HUES6 (cell line): ENCODE measurements around the gene CCNYL1.
"Not testable (repeated sequence)": the region's sequence is repeated elsewhere in the genome, so short reads cannot be mapped to it uniquely, and the experiment has no call there.

Experiments
- H3K27ac ChIP-seq: 2 replicates; pipeline ENCODE4 v1.7.0; 2013; ENCODE audit warnings: low read depth, mild to moderate bottlenecking, low read length, inconsistent platforms
- H3K27me3 ChIP-seq: 2 replicates; pipeline ENCODE4 v1.6.1; 2013; ENCODE audit warnings: low read length; ENCODE audit not compliant: control insufficient read depth, insufficient read depth
- H3K36me3 ChIP-seq: 2 replicates; pipeline ENCODE4 v1.6.1; 2013; ENCODE audit warnings: low read length; ENCODE audit not compliant: control insufficient read depth, insufficient read depth
- H3K4me1 ChIP-seq: 2 replicates; pipeline ENCODE4 v1.6.1; 2013; ENCODE audit warnings: low read length; ENCODE audit not compliant: control insufficient read depth, insufficient read depth
- H3K4me3 ChIP-seq: 2 replicates; pipeline ENCODE4 v1.5.1; 2013; ENCODE audit warnings: low read depth, low read length
- H3K9ac ChIP-seq: one replicate; pipeline ENCODE4 v1.6.1; 2013; ENCODE audit warnings: mild to moderate bottlenecking, low read length
- H3K9me3 ChIP-seq: 2 replicates; pipeline ENCODE4 v1.6.1; 2013; ENCODE audit warnings: low read depth, low read length; ENCODE audit not compliant: control insufficient read depth, insufficient read depth

Gene CCNYL1

DNA sequence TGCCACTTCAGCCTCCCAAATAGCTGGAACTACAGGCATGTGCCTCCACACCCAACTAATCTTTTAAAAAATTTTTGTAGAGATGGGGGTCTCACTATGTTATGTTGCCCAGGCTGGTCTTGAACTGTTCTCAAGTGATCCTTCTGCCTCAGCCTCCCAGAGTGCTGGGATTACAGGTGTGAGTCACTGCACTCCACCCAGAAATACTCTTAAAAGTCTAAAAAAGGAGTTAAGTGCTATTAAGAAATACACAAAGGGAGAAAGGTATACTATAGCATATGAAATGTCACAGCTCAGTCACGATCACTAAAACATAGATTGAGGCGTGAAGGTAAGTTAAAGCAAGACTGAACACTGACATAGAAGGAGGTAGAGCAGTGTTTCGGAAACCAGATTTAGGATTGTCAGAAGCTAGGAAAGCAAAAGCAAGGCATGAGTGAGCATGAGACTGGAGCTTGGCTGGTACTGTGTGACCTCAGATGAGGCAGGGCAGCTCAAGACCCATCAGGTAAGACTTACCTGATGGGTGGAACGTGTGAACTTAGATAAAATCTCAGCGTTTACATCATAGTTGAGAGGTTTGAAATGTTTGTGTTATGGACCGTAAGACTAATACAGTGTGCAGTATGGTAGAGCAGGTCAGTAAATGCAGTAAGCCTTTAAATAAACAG is 9.2 kb downstream of the CCNYL1 start:
- H3K36me3 ChIP-seq, result peaks cover 4% of the 10 kb centered on the region; the same call in 1 of the 2 replicates
- no peak overlapping the region for H3K4me3 ChIP-seq
- H3K27ac ChIP-seq, result no peak overlapping the region
- H3K27me3 ChIP-seq, result no peaks in the 10 kb centered on the region
- H3K4me1 ChIP-seq, result peaks cover 8% of the 10 kb centered on the region; the same call in 1 of the 2 replicates
- H3K9ac ChIP-seq, result no peak overlapping the region
- no peaks in the 10 kb centered on the region for H3K9me3 ChIP-seq

DNA sequence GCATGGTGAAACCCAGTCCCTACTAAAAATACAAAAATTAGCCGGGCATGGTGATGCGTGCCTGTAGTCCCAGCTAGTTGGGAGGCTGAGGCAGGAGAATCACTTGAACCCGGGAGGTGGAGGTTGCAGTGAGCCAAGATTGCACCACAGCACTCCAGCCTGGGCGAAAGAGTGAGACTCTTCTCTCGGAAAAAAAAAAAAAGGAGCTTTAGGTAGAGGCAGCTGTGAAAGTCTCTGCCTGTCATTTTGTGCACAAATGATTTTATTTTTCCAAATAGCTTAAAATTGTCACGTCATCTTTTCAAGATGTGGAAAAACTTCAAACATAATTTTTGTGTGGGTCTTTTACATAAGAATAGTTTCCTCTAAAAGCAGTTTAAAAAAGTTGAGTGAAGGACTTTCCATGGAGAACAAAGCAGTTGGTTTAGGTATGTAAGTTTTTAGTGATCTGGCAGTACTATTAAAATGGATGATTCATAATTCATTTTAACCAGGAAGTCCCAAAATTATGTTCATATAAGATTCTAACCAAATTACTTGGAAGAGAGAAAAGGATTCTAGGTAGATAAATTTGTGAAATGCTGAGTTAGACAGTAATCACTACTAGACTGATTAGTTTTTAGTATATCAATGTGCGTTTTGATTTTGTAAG is 11.5 kb downstream of the CCNYL1 start:
- H3K27ac ChIP-seq, result no peak overlapping the region
- no peak overlapping the region for H3K9ac ChIP-seq
- H3K9me3 ChIP-seq, result no peaks in the 10 kb centered on the region
- peaks cover 4% of the 10 kb centered on the region; the same call in 1 of the 2 replicates for H3K36me3 ChIP-seq
- H3K4me1 ChIP-seq, result peaks cover 8% of the 10 kb centered on the region; the same call in 1 of the 2 replicates
- no peaks in the 10 kb centered on the region for H3K27me3 ChIP-seq
- H3K4me3 ChIP-seq, result no peak overlapping the region

DNA sequence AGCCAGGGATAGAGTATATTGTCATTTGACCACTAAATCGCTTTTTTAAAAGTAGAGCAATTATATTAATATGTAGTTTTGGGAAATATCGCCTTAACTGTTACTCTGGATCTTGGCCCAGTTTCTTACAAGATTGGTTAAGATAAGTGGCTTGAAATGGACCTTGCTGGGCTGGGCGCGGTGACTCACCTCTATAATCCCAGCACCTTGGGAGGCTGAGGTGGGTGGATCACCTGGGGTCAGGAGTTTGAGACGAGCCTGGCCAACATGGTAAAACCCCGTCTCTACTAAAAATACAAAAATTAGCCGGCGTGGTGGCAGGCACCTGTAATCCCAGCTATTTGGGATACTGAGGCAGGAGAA is 12.0 kb downstream of the CCNYL1 start:
- not testable (repeated sequence) for H3K27ac ChIP-seq, H3K4me1 ChIP-seq, H3K27me3 ChIP-seq, H3K4me3 ChIP-seq, H3K36me3 ChIP-seq, H3K9me3 ChIP-seq, H3K9ac ChIP-seq

DNA sequence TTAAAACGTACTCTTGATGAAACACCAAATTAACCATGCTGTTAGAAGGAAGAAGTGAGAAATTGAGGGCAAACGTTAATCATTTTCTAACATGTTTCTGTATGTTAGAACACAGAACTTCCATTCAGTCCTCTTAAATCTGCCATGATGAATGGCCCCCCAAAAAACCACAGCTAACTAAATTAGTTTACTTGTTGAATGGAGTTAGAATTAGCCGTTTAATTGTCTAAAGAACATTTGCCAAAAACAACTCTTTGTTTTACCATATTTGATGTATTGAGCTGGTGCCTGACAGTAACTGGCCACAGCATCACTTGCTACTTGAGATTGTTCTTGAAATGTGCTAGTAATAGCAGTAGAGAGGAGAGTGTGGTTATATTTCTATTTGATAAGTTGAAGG is 12.7 kb downstream of the CCNYL1 start:
- Histone ChIP-seq H3K4me1 (peaks cover 8% of the 10 kb centered on the region; the same call in 1 of the 2 replicates), H3K9me3 (no peaks in the 10 kb centered on the region), H3K4me3 (no peak overlapping the region), H3K9ac (no peak overlapping the region), H3K36me3 (peaks cover 4% of the 10 kb centered on the region; the same call in 1 of the 2 replicates), H3K27ac (no peak overlapping the region), H3K27me3 (no peaks in the 10 kb centered on the region)

DNA sequence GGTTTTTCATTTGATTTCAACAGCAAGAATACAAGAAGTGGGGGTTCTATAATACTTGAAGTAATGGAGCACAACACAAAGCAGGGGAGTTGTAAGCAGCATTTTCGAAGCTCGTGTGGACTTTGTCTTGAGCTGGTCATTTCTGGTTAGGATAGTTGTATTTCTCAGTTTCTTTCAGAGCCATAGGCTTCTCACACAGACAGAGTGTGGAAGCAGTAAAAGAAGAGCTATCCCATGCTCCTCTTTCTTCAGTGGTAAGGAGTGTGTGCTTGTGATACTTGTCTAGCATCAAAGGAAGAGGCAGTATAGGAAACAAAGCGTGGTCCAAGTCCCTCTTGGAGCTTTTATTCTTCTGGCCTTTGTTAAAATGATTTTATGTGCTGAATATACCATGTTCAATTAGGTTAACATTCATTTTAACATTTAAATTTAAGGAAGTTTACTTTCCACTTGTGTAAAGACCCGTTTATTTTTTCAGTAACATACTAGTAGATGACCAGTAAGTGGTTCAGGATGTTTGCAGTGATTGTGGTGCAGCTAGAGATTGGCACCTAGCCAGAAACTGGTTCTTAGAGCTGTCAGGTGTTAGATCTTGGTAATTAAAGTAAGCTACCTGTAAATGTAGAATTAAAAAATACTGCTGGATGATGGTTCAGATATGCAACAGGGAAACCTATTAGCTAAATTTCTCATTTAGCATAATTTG is 14.6 kb downstream of the CCNYL1 start:
- H3K9me3 ChIP-seq, result no peaks in the 10 kb centered on the region
- H3K27me3 ChIP-seq, result no peaks in the 10 kb centered on the region
- no peak overlapping the region for H3K4me3 ChIP-seq
- H3K36me3 ChIP-seq, result peaks cover 9% of the 10 kb centered on the region
- no peak overlapping the region for H3K27ac ChIP-seq
- H3K9ac ChIP-seq, result no peak overlapping the region
- H3K4me1 ChIP-seq, result peaks cover 11% of the 10 kb centered on the region; the same call in 1 of the 2 replicates

DNA sequence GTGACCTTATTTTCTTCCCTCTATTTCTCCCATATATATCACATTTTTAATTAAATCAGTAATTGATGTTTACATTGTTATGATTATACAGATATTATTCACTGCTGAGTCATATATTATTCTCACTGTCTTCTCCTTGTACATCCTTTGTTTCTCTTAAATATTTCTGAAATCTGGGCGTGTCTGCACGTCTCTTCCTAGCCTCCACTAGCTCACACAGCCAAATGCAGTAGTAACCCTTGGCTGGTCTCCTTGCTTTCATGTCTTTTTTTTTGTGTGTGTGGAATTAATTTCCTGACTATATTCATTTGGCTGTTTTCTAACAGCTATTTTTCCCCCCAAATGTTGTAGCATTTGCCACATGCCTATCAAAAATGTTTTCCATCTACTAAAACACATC is 15.8 kb downstream of the CCNYL1 start:
- no peak overlapping the region for H3K27ac ChIP-seq
- peaks cover 9% of the 10 kb centered on the region for H3K36me3 ChIP-seq
- H3K4me3 ChIP-seq, result no peak overlapping the region
- H3K27me3 ChIP-seq, result no peaks in the 10 kb centered on the region
- H3K9ac ChIP-seq, result no peak overlapping the region
- no peaks in the 10 kb centered on the region for H3K9me3 ChIP-seq
- H3K4me1 ChIP-seq, result peaks cover 8% of the 10 kb centered on the region; the same call in 1 of the 2 replicates

DNA sequence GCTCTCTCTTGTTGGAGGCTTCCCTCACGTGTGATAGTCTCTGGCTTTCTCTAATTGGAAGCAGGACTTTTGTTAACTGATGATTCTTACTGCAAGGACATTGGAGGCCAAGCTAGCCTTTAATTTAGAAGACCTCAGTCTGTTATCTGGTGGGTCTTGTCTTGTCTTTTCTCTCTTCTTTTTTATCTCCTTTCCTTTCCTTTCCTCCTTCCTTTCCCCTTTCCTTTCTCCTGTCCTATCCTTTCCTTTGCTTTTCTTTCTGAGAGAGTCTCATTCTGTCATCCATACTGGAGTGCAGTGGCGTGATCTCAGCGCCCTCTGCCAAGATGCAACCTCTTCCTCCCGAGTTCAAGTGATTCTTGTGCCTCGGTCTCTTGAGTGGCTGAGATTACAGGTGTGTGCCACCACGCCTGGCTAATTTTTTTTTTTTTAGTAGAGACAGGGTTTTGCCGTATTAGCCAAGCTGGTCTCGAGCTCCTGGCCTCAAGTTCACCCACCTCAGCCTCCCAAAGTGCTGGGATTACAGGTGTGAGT is 18.1 kb downstream of the CCNYL1 start:
- Histone ChIP-seq H3K27me3 (no peaks in the 10 kb centered on the region), H3K36me3 (peaks cover 28% of the 10 kb centered on the region), H3K27ac (no peak overlapping the region), H3K9me3 (no peaks in the 10 kb centered on the region), H3K9ac (no peak overlapping the region), H3K4me1 (peaks cover 3% of the 10 kb centered on the region; the same call in 1 of the 2 replicates), H3K4me3 (no peak overlapping the region)

DNA sequence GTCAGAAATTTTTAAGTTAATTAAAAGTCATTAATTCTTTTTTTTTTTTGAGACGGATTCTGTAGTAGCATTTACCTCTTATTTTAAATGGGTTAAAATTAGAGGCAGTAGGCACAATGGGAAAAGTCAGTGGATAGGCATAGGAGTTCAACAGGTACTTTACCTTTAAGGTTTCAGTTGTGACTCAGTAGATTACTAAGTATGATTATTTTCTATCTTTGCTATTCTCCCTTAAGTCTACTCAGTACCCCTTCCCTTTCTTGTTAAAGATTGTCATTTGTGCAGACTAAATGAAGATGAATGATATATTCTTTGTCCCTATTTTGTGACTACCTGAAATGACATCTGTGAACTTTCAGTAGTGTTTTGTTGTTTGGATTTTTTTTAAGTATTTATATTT is 19.7 kb downstream of the CCNYL1 start:
- Histone ChIP-seq H3K36me3 (peaks cover 36% of the 10 kb centered on the region), H3K4me3 (no peak overlapping the region), H3K9me3 (no peaks in the 10 kb centered on the region), H3K27me3 (no peaks in the 10 kb centered on the region), H3K27ac (no peak overlapping the region), H3K9ac (no peak overlapping the region), H3K4me1 (peaks cover 3% of the 10 kb centered on the region; the same call in 1 of the 2 replicates)

DNA sequence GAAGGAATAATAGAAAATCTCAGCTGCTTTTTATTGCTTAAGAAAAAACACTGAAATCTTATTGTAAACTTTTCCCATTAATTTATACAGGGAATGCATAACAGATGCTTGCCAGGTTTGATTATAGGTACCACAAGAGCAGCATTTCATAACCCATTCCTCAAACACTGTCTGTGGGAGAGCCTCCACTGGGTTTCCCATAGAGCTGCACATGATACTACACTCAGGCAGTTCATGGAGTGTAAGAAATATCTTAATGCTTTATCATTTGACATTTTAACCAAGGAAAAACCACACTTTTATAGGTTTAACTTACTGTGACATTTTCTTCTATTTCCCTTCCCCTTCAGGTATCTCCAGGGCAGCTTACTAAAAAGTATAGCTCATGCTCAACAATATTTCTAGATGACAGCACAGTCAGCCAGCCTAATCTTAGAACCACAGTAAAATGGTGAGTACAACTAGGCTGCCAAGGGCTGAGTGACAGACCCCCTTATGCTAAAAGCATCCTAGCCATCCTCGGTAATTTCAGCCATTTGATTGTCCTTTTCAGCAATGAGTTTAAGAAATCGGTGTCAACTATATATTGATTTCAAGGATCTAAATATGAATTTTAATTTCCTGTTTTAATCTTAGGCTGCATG is 22.3 kb downstream of the CCNYL1 start:
- H3K9ac ChIP-seq, result no peak overlapping the region
- no peak overlapping the region for H3K4me3 ChIP-seq
- peaks cover 3% of the 10 kb centered on the region; the same call in 1 of the 2 replicates for H3K4me1 ChIP-seq
- H3K27me3 ChIP-seq, result no peaks in the 10 kb centered on the region
- no peak overlapping the region for H3K27ac ChIP-seq
- H3K9me3 ChIP-seq, result no peaks in the 10 kb centered on the region
- peaks cover 36% of the 10 kb centered on the region for H3K36me3 ChIP-seq

DNA sequence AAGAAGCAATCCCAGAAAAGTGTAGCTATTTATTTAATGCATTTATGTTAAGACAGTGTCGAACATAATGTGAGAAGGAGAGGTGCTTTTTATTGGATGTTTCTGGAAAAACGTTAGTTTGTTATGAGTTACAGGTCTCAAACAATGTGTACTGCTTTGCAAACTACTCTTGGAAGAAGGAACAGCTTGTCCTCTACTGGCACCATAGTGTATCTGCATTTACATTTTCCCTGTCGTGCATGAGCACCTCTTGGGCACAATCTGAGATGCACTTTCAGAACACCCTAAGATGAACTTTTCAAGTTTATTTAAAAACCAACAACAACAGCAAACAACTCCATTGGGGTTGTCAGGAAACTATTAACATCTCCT is 22.8 kb downstream of the CCNYL1 start:
- Histone ChIP-seq H3K4me3 (no peak overlapping the region), H3K36me3 (peaks cover 36% of the 10 kb centered on the region), H3K27ac (no peak overlapping the region), H3K9me3 (no peaks in the 10 kb centered on the region), H3K9ac (no peak overlapping the region), H3K27me3 (no peaks in the 10 kb centered on the region), H3K4me1 (peaks cover 3% of the 10 kb centered on the region; the same call in 1 of the 2 replicates)
